ENCODE results near the gene ANKS1A.

The ANKS1A gene

GRCh38 chr6:35073766-35074471, 184.9 kb downstream of the ANKS1A start:
- H2AFZ ChIP-seq (ENCODE audit: low read length): no peak overlapping the region
- no peaks in the 10 kb centered on the region for H3K4me1 ChIP-seq (ENCODE audit: insufficient read depth, low read length, poor library complexity, severe bottlenecking)
- no peaks in the 10 kb centered on the region for H3K9me3 ChIP-seq (ENCODE audit: insufficient read depth, low read depth, low read length)
- no peaks in the 10 kb centered on the region for H3K79me2 ChIP-seq (ENCODE audit: insufficient read depth, low read length)
- H3K27me3 ChIP-seq (ENCODE audit: insufficient read depth, low read length, poor library complexity, severe bottlenecking): no peaks in the 10 kb centered on the region
- no peaks in the 10 kb centered on the region for H3K9me2 ChIP-seq (replicated peaks; ENCODE audit: low read depth, low read length)
- H3K36me3 ChIP-seq (ENCODE audit: insufficient read depth, low read length): no peaks in the 10 kb centered on the region; the same call in 1 of the 2 replicates
- H3K4me3 ChIP-seq (ENCODE audit: low read length, poor library complexity, severe bottlenecking): no peak overlapping the region
- H3K9ac ChIP-seq (ENCODE audit: low read depth, low read length, poor library complexity, severe bottlenecking): no peak overlapping the region
- TF ChIP-seq CTCF (conservative IDR thresholded peaks at IDR 0.05; ENCODE audit: low read length): no peak
- TF ChIP-seq EZH2phosphoT487 (IDR thresholded peaks at IDR 0.05; ENCODE audit: borderline replicate concordance): no peak
- H3F3A ChIP-seq (ENCODE audit: low read depth): no peaks in the 10 kb centered on the region
- no peak overlapping the region for H3K4me2 ChIP-seq (ENCODE audit: low read depth, low read length, poor library complexity, severe bottlenecking)
- no peaks in the 10 kb centered on the region for H4K20me1 ChIP-seq (ENCODE audit: insufficient read depth, low read length, poor library complexity, severe bottlenecking)

- no peak for TF ChIP-seq CTCF (conservative IDR thresholded peaks at IDR 0.05; ENCODE audit: low read length)
- no peak for TF ChIP-seq EZH2phosphoT487 (IDR thresholded peaks at IDR 0.05; ENCODE audit: borderline replicate concordance)
Measured at GRCh38 chr6:35076997-35077712, 188.1 kb downstream of the ANKS1A start.

GRCh38 chr6:35077713-35078105, 188.7 kb downstream of the ANKS1A start:
- Histone ChIP-seq H3F3A (ENCODE audit: low read depth) (no peaks in the 10 kb centered on the region), H3K36me3 (ENCODE audit: insufficient read depth, low read length) (peaks cover 25% of the 10 kb centered on the region; the same call in 1 of the 2 replicates), H3K4me2 (ENCODE audit: low read depth, low read length, poor library complexity, severe bottlenecking) (no peak overlapping the region), H3K79me2 (ENCODE audit: insufficient read depth, low read length) (no peaks in the 10 kb centered on the region), H3K9me3 (ENCODE audit: insufficient read depth, low read depth, low read length) (no peaks in the 10 kb centered on the region), H2AFZ (ENCODE audit: low read length) (no peak overlapping the region), H3K9ac (ENCODE audit: low read depth, low read length, poor library complexity, severe bottlenecking) (no peak overlapping the region), H3K4me1 (ENCODE audit: insufficient read depth, low read length, poor library complexity, severe bottlenecking) (peaks cover 10% of the 10 kb centered on the region), H4K20me1 (ENCODE audit: insufficient read depth, low read length, poor library complexity, severe bottlenecking) (no peaks in the 10 kb centered on the region), H3K9me2 (replicated peaks; ENCODE audit: low read depth, low read length) (no peaks in the 10 kb centered on the region), H3K27me3 (ENCODE audit: insufficient read depth, low read length, poor library complexity, severe bottlenecking) (no peaks in the 10 kb centered on the region), H3K4me3 (ENCODE audit: low read length, poor library complexity, severe bottlenecking) (no peak overlapping the region)
- no peak for TF ChIP-seq CTCF (conservative IDR thresholded peaks at IDR 0.05; ENCODE audit: low read length)
- no peak for TF ChIP-seq EZH2phosphoT487 (IDR thresholded peaks at IDR 0.05; ENCODE audit: borderline replicate concordance)

More at GRCh38 chr6:35076997-35077712, 188.1 kb downstream of the ANKS1A start:
- Histone ChIP-seq H3K9me2 (replicated peaks; ENCODE audit: low read depth, low read length) (no peaks in the 10 kb centered on the region), H2AFZ (ENCODE audit: low read length) (no peak overlapping the region), H3K4me2 (ENCODE audit: low read depth, low read length, poor library complexity, severe bottlenecking) (no peak overlapping the region), H3K79me2 (ENCODE audit: insufficient read depth, low read length) (no peaks in the 10 kb centered on the region), H3K4me1 (ENCODE audit: insufficient read depth, low read length, poor library complexity, severe bottlenecking) (peaks cover 10% of the 10 kb centered on the region), H3K4me3 (ENCODE audit: low read length, poor library complexity, severe bottlenecking) (no peak overlapping the region), H3K36me3 (ENCODE audit: insufficient read depth, low read length) (peaks cover 21% of the 10 kb centered on the region; the same call in 1 of the 2 replicates), H3F3A (ENCODE audit: low read depth) (no peaks in the 10 kb centered on the region), H4K20me1 (ENCODE audit: insufficient read depth, low read length, poor library complexity, severe bottlenecking) (no peaks in the 10 kb centered on the region), H3K9me3 (ENCODE audit: insufficient read depth, low read depth, low read length) (no peaks in the 10 kb centered on the region), H3K27me3 (ENCODE audit: insufficient read depth, low read length, poor library complexity, severe bottlenecking) (no peaks in the 10 kb centered on the region), H3K9ac (ENCODE audit: low read depth, low read length, poor library complexity, severe bottlenecking) (no peak overlapping the region)

Measured in Loucy (cell line).